Bronchial epithelial cell (primary cell): Measurements from ENCODE around the gene MSH5. TPM values are rescaled to one million over a fixed set of nuclear protein-coding genes. Genes with fewer than 3 reads are reported as not detected.

ENCODE experiments used
- DNase-seq: peaks from one replicate; pipeline ENCODE4 v3.0.0-alpha.2; 2010; ENCODE audit warnings: low read depth
- FAIRE-seq: peaks from 2 replicates; lab custom pipeline; 2011; peaks lifted over from hg19 to GRCh38; lab: Jason Lieb, UNC
- H3K27me3 ChIP-seq: 2 replicates; pipeline ENCODE4 v1.5.1; 2011; ENCODE audit warnings: low read length; ENCODE audit not compliant: control insufficient read depth, insufficient read depth
- H3K36me3 ChIP-seq: 2 replicates; pipeline ENCODE4 v1.5.1; 2011; ENCODE audit warnings: low read length; ENCODE audit not compliant: control insufficient read depth, insufficient read depth
- H3K4me3 ChIP-seq: 2 replicates; pipeline ENCODE4 v1.5.1; 2011; ENCODE audit warnings: mild to moderate bottlenecking, low read depth, low read length, control low read depth
- CTCF ChIP-seq: IDR thresholded peaks from 2 replicates; pipeline ENCODE4 v1.5.1; 2011; ENCODE audit warnings: mild to moderate bottlenecking, moderate library complexity, low read length, control low read depth, inconsistent platforms; ENCODE audit not compliant: insufficient read depth, severe bottlenecking
- total RNA-seq: library from RNA; depleted of rRNA; stranded (reverse); fragments of >200 nt; gene quantifications from 2 replicates; pipeline ENCODE4 v1.2.1, GENCODE V29; 2014

MSH5 gene
- total RNA-seq, 1 donor from 2014 or later = 3.4 TPM

DNA sequence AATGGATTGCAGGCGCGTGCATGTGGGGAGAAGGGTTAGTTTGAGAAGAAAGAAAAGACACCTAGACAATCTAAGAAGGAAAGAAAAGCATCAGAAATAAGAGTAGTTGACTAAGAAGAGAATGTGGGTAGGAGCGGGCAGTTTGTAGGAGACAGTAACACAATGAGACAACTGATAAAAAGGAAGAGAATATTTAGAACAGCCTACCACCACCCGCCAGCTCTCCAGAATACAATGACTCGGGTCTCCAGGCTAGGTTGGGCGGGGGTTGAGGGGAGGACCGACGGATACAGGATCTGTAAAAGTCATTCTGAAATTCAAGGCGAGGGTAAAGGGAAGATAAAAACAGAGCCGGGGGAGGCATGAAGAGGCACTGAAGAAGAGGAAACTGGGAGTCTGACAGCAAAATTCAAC lies 37.4 kb upstream of the MSH5 start:
- TF ChIP-seq CTCF = no peak
- Histone ChIP-seq H3K36me3 (peaks cover 1% of the 10 kb centered on the region), H3K27me3 (no peaks in the 10 kb centered on the region), H3K4me3 (peak overlapping the region; percentile 88)
- FAIRE-seq = no peak
- no peak for DNase-seq

- DNase-seq (peak; percentile 95), FAIRE-seq (no peak)
- peaks cover 1% of the 10 kb centered on the region for H3K36me3 ChIP-seq
- no peaks in the 10 kb centered on the region for H3K27me3 ChIP-seq
- peak; percentile 16 for TF ChIP-seq CTCF
- H3K4me3 ChIP-seq = peak within 1 kb of the TSS; percentile 88
Observed at GRCh38 chr6:31702819-31703716, 36.7 kb upstream of the MSH5 start, which contains the start of gene ABHD16A. Gene ABHD16A, minus strand, starts transcription at chr6:31703324. Its CDS starts 43 bp downstream, at chr6:31703281.

GRCh38 chr6:31705931-31706330 lies 33.9 kb upstream of the MSH5 start:
- H3K4me3 ChIP-seq = no peak overlapping the region
- DNase-seq (no peak), FAIRE-seq (no peak)
- no peaks in the 10 kb centered on the region for H3K27me3 ChIP-seq
- H3K36me3 ChIP-seq = peaks cover under 1% of the 10 kb centered on the region
- TF ChIP-seq CTCF = no peak

- H3K27me3 ChIP-seq = no peaks in the 10 kb centered on the region
- FAIRE-seq = no peak
- H3K36me3 ChIP-seq = no peaks in the 10 kb centered on the region
- no peak for DNase-seq
- H3K4me3 ChIP-seq = no peak within 1 kb of the TSS
- no peak for TF ChIP-seq CTCF
Observed at GRCh38 chr6:31706599-31706998, 33.2 kb upstream of the MSH5 start, which contains the start of gene LY6G6F. Gene LY6G6F, plus strand, starts transcription at chr6:31706866. Its CDS starts 41 bp downstream, at chr6:31706907.

DNA sequence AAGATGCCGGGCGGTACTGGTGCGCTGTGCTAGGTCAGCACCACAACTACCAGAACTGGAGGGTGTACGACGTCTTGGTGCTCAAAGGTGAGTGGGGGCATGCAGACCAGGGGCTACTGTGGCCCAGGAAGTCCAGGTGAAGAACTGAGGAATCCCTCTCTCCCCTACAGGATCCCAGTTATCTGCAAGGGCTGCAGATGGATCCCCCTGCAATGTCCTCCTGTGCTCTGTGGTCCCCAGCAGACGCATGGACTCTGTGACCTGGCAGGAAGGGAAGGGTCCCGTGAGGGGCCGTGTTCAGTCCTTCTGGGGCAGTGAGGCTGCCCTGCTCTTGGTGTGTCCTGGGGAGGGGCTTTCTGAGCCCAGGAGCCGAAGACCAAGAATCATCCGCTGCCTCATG lies 32.1 kb upstream of the MSH5 start:
- FAIRE-seq (no peak), DNase-seq (no peak)
- no peak overlapping the region for H3K4me3 ChIP-seq
- no peak for TF ChIP-seq CTCF
- H3K36me3 ChIP-seq = no peaks in the 10 kb centered on the region
- H3K27me3 ChIP-seq = no peaks in the 10 kb centered on the region
